ENCODE measurements around the gene ADAP1. TPM values are rescaled to one million over a fixed set of nuclear protein-coding genes. Genes with fewer than 3 reads are reported as not detected.
"Not testable (repeated sequence)": the region's sequence is repeated elsewhere in the genome, so short reads cannot be mapped to it uniquely, and the experiment has no call there.

ADAP1 gene
- total RNA-seq, 1 experiment from 2014 or later, result 34.0 TPM

DNA sequence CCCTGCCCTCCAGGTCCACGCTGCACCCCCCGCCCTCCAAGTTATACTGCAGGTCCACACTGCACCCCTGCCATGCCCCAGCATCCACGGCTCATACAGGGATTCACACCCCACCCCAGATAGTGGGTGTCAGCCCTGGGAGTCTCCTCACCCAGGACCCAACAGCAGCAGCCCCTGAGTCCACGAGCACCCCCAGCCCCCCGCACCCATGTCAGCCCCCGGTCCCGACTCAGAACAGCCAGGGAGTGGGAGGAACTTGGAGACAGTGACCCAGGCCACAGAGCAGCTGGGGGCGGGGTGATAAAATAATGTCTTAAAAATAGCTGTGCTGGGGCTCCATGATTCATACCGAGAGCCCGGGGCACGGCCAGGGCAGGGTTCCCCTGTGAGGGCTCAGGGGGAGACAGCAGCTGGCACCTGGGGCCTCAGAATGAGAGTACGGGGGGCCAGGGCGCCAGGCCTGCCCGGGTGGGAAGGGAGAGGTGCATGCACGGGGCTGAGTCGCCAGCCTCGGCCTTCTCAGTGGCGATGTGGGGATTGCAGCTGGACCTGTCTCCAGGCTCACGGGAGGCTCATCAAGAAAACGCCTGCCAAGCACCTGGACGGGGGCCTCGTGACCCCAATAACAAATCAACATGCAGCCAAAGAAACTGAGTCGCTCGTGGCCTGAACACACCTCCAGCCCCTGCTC is 29.8 kb downstream of the ADAP1 start:
- DNase-seq (ENCODE audit: low read depth, low spot score) (no peak), ATAC-seq (peak; percentile 23; the same call in 1 of the 2 replicates)
- intact Hi-C loops (cut with micrococcal nuclease), result no loop called here
- H3K36me3 ChIP-seq (ENCODE audit: control insufficient read depth in 1 of 2, insufficient read depth in 2 of 2, low read length in 2 of 2), result no peaks in the 10 kb centered on the region
- no peaks in the 10 kb centered on the region for H3K9me2 ChIP-seq (ENCODE audit: insufficient read depth)
- TF ChIP-seq TCF7L2 (IDR thresholded peaks at IDR 0.05; ENCODE audit: borderline replicate concordance, extremely low read depth, insufficient read depth, insufficient read length), result no peak
- TF ChIP-seq MAX (IDR thresholded peaks at IDR 0.05), result no peak
- no peak for TF ChIP-seq REST (IDR thresholded peaks at IDR 0.05; ENCODE audit: low read depth)
- TF ChIP-seq JUND (IDR thresholded peaks at IDR 0.05), result no peak
- no peak for TF ChIP-seq ATF3 (IDR thresholded peaks at IDR 0.05)
- TF ChIP-seq SP1 (IDR thresholded peaks at IDR 0.05; ENCODE audit: low read depth), result no peak
- no peak for TF ChIP-seq RAD21 (IDR thresholded peaks at IDR 0.05; ENCODE audit: low read depth)
- no peak for TF ChIP-seq POLR2AphosphoS5 (IDR thresholded peaks at IDR 0.05; ENCODE audit: low read depth, low read length)
- no peaks in the 10 kb centered on the region for H3K27me3 ChIP-seq (ENCODE audit: insufficient read depth, low read length)
- no peak overlapping the region for H3K27ac ChIP-seq (ENCODE audit: low read depth, low read length)
- peak overlapping the region; percentile 32; the same call in 1 of the 2 replicates for H3K4me2 ChIP-seq (ENCODE audit: low read length)
- no TSS peak for BruUV-seq (replicated peaks)
- no peaks in the 10 kb centered on the region for H4K20me1 ChIP-seq (ENCODE audit: insufficient read depth)
- RAD21 ChIA-PET (ENCODE audit: low non-redundant PET in 1 of 2, low total read pairs in 2 of 2, uncharacterized antibody in 2 of 2, unreplicated experiment in 2 of 2), result no interaction called here
- H3K4me3 ChIP-seq (replicated peaks in 1 of 2; ENCODE audit: low read depth in 1 of 2, low read length in 2 of 2), result no peak overlapping the region
- no peaks in the 10 kb centered on the region for H3K9me3 ChIP-seq (ENCODE audit: control insufficient read depth in 1 of 2, insufficient read depth in 1 of 2, low read depth in 1 of 2, low read length in 2 of 2)
- CTCF ChIA-PET, result no interaction called here
- H3K79me2 ChIP-seq (ENCODE audit: insufficient read depth, low read length), result no peaks in the 10 kb centered on the region
- peaks cover 0 to 13% of the 10 kb centered on the region in 2 experiments; a peak in 2 of 4 replicates for H3K4me1 ChIP-seq (ENCODE audit: control insufficient read depth in 1 of 2, insufficient read depth in 2 of 2, low read length in 2 of 2)
- POLR2A ChIA-PET, result no interaction called here
- no peak overlapping the region for H2AFZ ChIP-seq (ENCODE audit: low read depth, low read length, poor library complexity, severe bottlenecking)
- no peak overlapping the region for H3K9ac ChIP-seq (ENCODE audit: low read length)

DNA sequence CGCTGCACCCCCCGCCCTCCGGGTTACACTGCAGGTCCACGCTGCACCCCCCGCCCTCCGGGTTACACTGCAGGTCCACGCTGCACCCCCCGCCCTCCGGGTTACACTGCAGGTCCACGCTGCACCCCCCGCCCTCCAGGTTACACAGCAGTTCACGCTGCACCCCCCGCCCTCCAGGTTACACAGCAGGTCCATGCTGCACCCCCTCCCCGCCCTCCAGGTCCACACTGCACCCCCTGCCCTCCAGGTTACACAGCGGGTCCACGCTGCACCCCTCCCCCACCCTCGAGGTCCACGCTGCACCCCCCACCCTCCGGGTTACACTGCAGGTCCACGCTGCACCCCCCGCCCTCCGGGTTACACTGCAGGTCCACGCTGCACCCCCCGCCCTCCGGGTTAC is 30.4 kb downstream of the ADAP1 start:
- H4K20me1 ChIP-seq (ENCODE audit: insufficient read depth); H3K9me3 ChIP-seq (ENCODE audit: control insufficient read depth in 1 of 2, insufficient read depth in 1 of 2, low read depth in 1 of 2, low read length in 2 of 2); intact Hi-C loops (cut with micrococcal nuclease); CTCF ChIA-PET; H3K4me3 ChIP-seq (replicated peaks in 1 of 2; ENCODE audit: low read depth in 1 of 2, low read length in 2 of 2); RAD21 ChIA-PET (ENCODE audit: low non-redundant PET in 1 of 2, low total read pairs in 2 of 2, uncharacterized antibody in 2 of 2, unreplicated experiment in 2 of 2); POLR2A ChIA-PET; BruUV-seq (replicated peaks); DNase-seq (ENCODE audit: low read depth, low spot score); H3K79me2 ChIP-seq (ENCODE audit: insufficient read depth, low read length); H3K27me3 ChIP-seq (ENCODE audit: insufficient read depth, low read length); H3K36me3 ChIP-seq (ENCODE audit: control insufficient read depth in 1 of 2, insufficient read depth in 2 of 2, low read length in 2 of 2); H2AFZ ChIP-seq (ENCODE audit: low read depth, low read length, poor library complexity, severe bottlenecking); H3K9ac ChIP-seq (ENCODE audit: low read length); H3K4me2 ChIP-seq (ENCODE audit: low read length); H3K27ac ChIP-seq (ENCODE audit: low read depth, low read length); H3K9me2 ChIP-seq (ENCODE audit: insufficient read depth); ATAC-seq: not testable (repeated sequence)
- H3K4me1 ChIP-seq (ENCODE audit: control insufficient read depth in 1 of 2, insufficient read depth in 2 of 2, low read length in 2 of 2), result peaks cover 0 to 13% of the 10 kb centered on the region in 2 experiments; a peak in 2 of 4 replicates
